K562 (cell line): ENCODE results near the gene LRP10. TPM values are rescaled to one million over a fixed set of nuclear protein-coding genes. Genes with fewer than 3 reads are reported as not detected.

ENCODE experiments used
- ATAC-seq: fragments of 200-7000 bp; cut with Tn5 transposase; 3 replicates; pipeline ENCODE4 v1.9.1; 2020; ENCODE audit warnings: moderate library complexity
- BruUV-seq: library from RNA; stranded (reverse); fragments of 400-500 nt; replicated peaks from 2 replicates; lab custom pipeline; 2021; lab: Mats Ljungman, UMichigan
- CTCF ChIA-PET: fragments of 300-600 bp; formaldehyde crosslinking; extraction: SDS; loops from one replicate; lab custom pipeline; 2021; ENCODE audit warnings: low intra/inter-chr PET ratio; lab: Yijun Ruan, JAX
- POLR2A ChIA-PET: fragments of 300-600, 350-650 bp; sonication (Branson Sonifier 250); formaldehyde crosslinking; extraction: SDS; loops from one replicate; lab custom pipeline; 2021; ENCODE audit warnings: antibody characterized with exemption, inconsistent platforms; lab: Yijun Ruan, JAX
- DNase-seq, 4 experiments: peaks; one replicate each; pipeline versions ENCODE4 v3.0.0 to v3.0.0-alpha.2; 2011 to 2018; ENCODE audit warnings: low spot score in 3 of 4, mixed read lengths in 3 of 4; ENCODE audit errors: extremely low read depth in 1 of 4
- FAIRE-seq: peaks from 2 replicates; lab custom pipeline; 2011; peaks lifted over from hg19 to GRCh38; lab: Jason Lieb, UNC
- H2AFZ ChIP-seq: 2 replicates; pipeline ENCODE4 v1.6.0; 2011; ENCODE audit warnings: low read depth, low read length, control low read depth, inconsistent platforms
- H3K27ac ChIP-seq: fragments of 200-600 bp; 3 replicates; pipeline ENCODE4 v1.8.0; 2011; ENCODE audit warnings: low read depth, mild to moderate bottlenecking, control low read depth, inconsistent platforms, low read length, moderate library complexity, mixed read lengths; ENCODE audit errors: extremely low read depth
- H3K27me3 ChIP-seq, 2 experiments: fragments of 300-600 bp in 1 of 2; 2 replicates in 1 of 2; 3 replicates in 1 of 2; pipeline versions ENCODE4 v1.6.0 to v1.8.0; 2011; ENCODE audit warnings: inconsistent platforms in 2 of 2, low read length in 2 of 2, mild to moderate bottlenecking in 1 of 2, mixed read lengths in 1 of 2, moderate library complexity in 1 of 2; ENCODE audit not compliant: control insufficient read depth in 2 of 2, insufficient read depth in 2 of 2
- H3K36me3 ChIP-seq: fragments of 300-600 bp; 3 replicates; pipeline ENCODE4 v1.8.0; 2011; ENCODE audit warnings: mild to moderate bottlenecking, low read length, inconsistent platforms; ENCODE audit not compliant: control insufficient read depth, insufficient read depth
- H3K4me1 ChIP-seq, 2 experiments: fragments of 200-600 bp in 1 of 2; replicated peaks in 1 of 2; 2 replicates in 1 of 2; 3 replicates in 1 of 2; pipeline versions ENCODE4 v1.5.1 to v1.8.0; 2011; ENCODE audit warnings: inconsistent platforms in 2 of 2, low read length in 2 of 2, mild to moderate bottlenecking in 1 of 2, mixed read lengths in 1 of 2, moderate library complexity in 1 of 2; ENCODE audit not compliant: control insufficient read depth in 2 of 2, insufficient read depth in 2 of 2
- H3K4me2 ChIP-seq: 2 replicates; pipeline ENCODE4 v1.6.1; 2011; ENCODE audit warnings: low read length, control low read depth, inconsistent platforms, mixed read lengths; ENCODE audit not compliant: insufficient read depth
- H3K4me3 ChIP-seq: fragments of 200-600 bp; sonication (generic), shearing (Covaris generic); 2 replicates; pipeline ENCODE4 v1.5.1; 2016; ENCODE audit warnings: control low read depth, inconsistent platforms
- H3K79me2 ChIP-seq: fragments of 200-600 bp; 3 replicates; pipeline ENCODE4 v1.8.0; 2011; ENCODE audit warnings: low read length, inconsistent platforms; ENCODE audit not compliant: control insufficient read depth, insufficient read depth
- H3K9ac ChIP-seq, 2 experiments: 2 replicates each; pipeline versions ENCODE4 v1.6.0 to v1.6.1; 2011; ENCODE audit warnings: low read depth in 2 of 2, low read length in 2 of 2, control low read depth in 1 of 2, inconsistent platforms in 1 of 2, mild to moderate bottlenecking in 1 of 2, mixed read lengths in 1 of 2; ENCODE audit not compliant: insufficient read depth in 1 of 2
- H3K9me1 ChIP-seq: one replicate; pipeline ENCODE4 v1.6.0; 2011; ENCODE audit warnings: inconsistent platforms, mild to moderate bottlenecking, low read length, moderate library complexity; ENCODE audit not compliant: control insufficient read depth, insufficient read depth
- H3K9me3 ChIP-seq: replicated peaks from 2 replicates; pipeline ENCODE4 v1.5.1; 2011; ENCODE audit warnings: low read depth, low read length, inconsistent platforms; ENCODE audit not compliant: control insufficient read depth, insufficient read depth
- H4K20me1 ChIP-seq: replicated peaks from 2 replicates; pipeline ENCODE4 v1.6.1; 2011; ENCODE audit warnings: low read length, inconsistent platforms, mixed read lengths; ENCODE audit not compliant: control insufficient read depth, insufficient read depth
- ARNT ChIP-seq, 2 experiments: fragments of 450-650 bp; IDR thresholded peaks; 2 replicates each; pipeline ENCODE4 v1.6.1; 2016; ENCODE audit warnings: mild to moderate bottlenecking in 1 of 2
- CBFA2T3 ChIP-seq: fragments of 450-650 bp; IDR thresholded peaks from 2 replicates; pipeline ENCODE4 v1.6.1; 2017
- CBX2 ChIP-seq: fragments of 200-600 bp; sonication (generic); IDR thresholded peaks from one replicate; pipeline ENCODE4 v1.6.1; 2012; ENCODE audit warnings: mild to moderate bottlenecking, low read length, inconsistent platforms; ENCODE audit not compliant: insufficient read depth, poor library complexity, severe bottlenecking
- CSDE1 ChIP-seq, 2 experiments: fragments of 450-650 bp; IDR thresholded peaks; 2 replicates each; pipeline ENCODE4 v1.6.1; 2016; ENCODE audit warnings: mild to moderate bottlenecking in 1 of 2
- KAT7 ChIP-seq: sonication (generic); formaldehyde crosslinking; IDR thresholded peaks from 2 replicates; pipeline ENCODE4 v1.8.0; 2022; ENCODE audit warnings: missing genetic modification reagents, mild to moderate bottlenecking, borderline replicate concordance
- MED1 ChIP-seq: sonication (generic); formaldehyde crosslinking; IDR thresholded peaks from 2 replicates; pipeline ENCODE4 v1.8.1; 2023; ENCODE audit warnings: missing genetic modification reagents, borderline replicate concordance
- NFIC ChIP-seq: fragments of 450-650 bp; IDR thresholded peaks from 2 replicates; pipeline ENCODE4 v1.6.1; 2017; ENCODE audit warnings: mild to moderate bottlenecking, inconsistent platforms
- TAF15 ChIP-seq: fragments of 200-400 bp; formaldehyde crosslinking; IDR thresholded peaks from 2 replicates; pipeline ENCODE4 v1.6.1; 2017; ENCODE audit warnings: mild to moderate bottlenecking, low read depth, low read length, moderate library complexity
- TCFL5 ChIP-seq: fragments of 250-450 bp; sonication (Bioruptor Pico); conservative IDR thresholded peaks from 2 replicates; pipeline ENCODE4 v1.6.1; 2021; ENCODE audit warnings: mild to moderate bottlenecking, moderate library complexity, matching md5 sums
- THAP7 ChIP-seq: fragments of 250-450 bp; sonication (Bioruptor Pico); IDR thresholded peaks from 2 replicates; pipeline ENCODE4 v1.5.0; 2021
- TSC22D4 ChIP-seq: fragments of 450-650 bp; IDR thresholded peaks from 2 replicates; pipeline ENCODE4 v1.6.1; 2016; ENCODE audit warnings: missing genetic modification characterization, missing biosample characterization, control low read depth
- U2AF1 ChIP-seq: fragments of 200-400 bp; formaldehyde crosslinking; optimal IDR thresholded peaks from 2 replicates; pipeline ENCODE3; 2017; ENCODE audit warnings: mild to moderate bottlenecking, low read depth, low read length, moderate library complexity
- ZNF224 ChIP-seq: sonication (generic); formaldehyde crosslinking; IDR thresholded peaks from 2 replicates; pipeline ENCODE4 v1.8.0; 2022; ENCODE audit warnings: mild to moderate bottlenecking, missing genetic modification reagents
- ZNF384 ChIP-seq: IDR thresholded peaks from 2 replicates; pipeline ENCODE4 v1.6.1; 2012; ENCODE audit warnings: low read depth, low read length, improper control_type of control experiment
- ZNF445 ChIP-seq: fragments of 250-450 bp; sonication (Bioruptor Pico); IDR thresholded peaks from 2 replicates; pipeline ENCODE4 v1.4.0; 2020; ENCODE audit warnings: low read depth, mild to moderate bottlenecking, moderate library complexity
- ZNF507 ChIP-seq: conservative IDR thresholded peaks from 2 replicates; pipeline ENCODE4 v1.6.1; 2017; ENCODE audit warnings: missing genetic modification characterization, missing compliant biosample characterization
- ZNF583 ChIP-seq: fragments of 250-450 bp; sonication (Bioruptor Pico); IDR thresholded peaks from 2 replicates; pipeline ENCODE4 v1.4.0; 2020
- WGBS: fragments of 100-300 bp; shearing (Covaris generic); methylation state at CpG from one replicate; pipeline ENCODE4 v1.1.6; 2016; ENCODE audit warnings: low coverage, mixed read lengths; ENCODE audit not compliant: insufficient coverage; ENCODE audit errors: missing lambda C conversion rate; 5-methylcytosine and 5-hydroxymethylcytosine counted together
- in situ Hi-C: fragments of 300-500 bp; cut with MboI; formaldehyde crosslinking; loops from 4 replicates; pipeline ENCODE4 v1.15.0; 2018; ENCODE audit warnings: inconsistent platforms, mixed read lengths
- intact Hi-C: fragments of 100-400 bp; cut with micrococcal nuclease; formaldehyde crosslinking; loops from 2 replicates; pipeline ENCODE4 v1.14.2; 2022
- polyA plus RNA-seq, 8 experiments: library from polyadenylated mRNA; depleted of rRNA in 4 of 8; stranded (reverse) in 5 of 8; unstranded in 3 of 8; fragments of >200 nt; fragmentation: Nextera tagmentation in 2 of 8; fragmentation: Illumina TruSeq in 1 of 8; extraction: Ambion mirVana in 2 of 8; extraction: Trizol in 1 of 8; gene quantifications; 2 replicates each; pipeline versions ENCODE4 v1.2.1 to v1.2.3, GENCODE V29; 2011 to 2014; ENCODE audit warnings: inconsistent platforms in 1 of 8, missing spikeins in 1 of 8
- total RNA-seq, 7 experiments: library from RNA; depleted of rRNA in 6 of 7; stranded (reverse); fragments of >200 nt in 6 of 7; fragmentation: Illumina TruSeq in 2 of 7; extraction: Trizol in 2 of 7; gene quantifications; 2 replicates each; pipeline versions ENCODE4 v1.2.1 to v1.2.3, GENCODE V29; 2011 to 2021; ENCODE audit warnings: low replicate concordance in 1 of 7

Gene LRP10
- total and polyA plus RNA-seq, 9 of the 15 experiments (the other 6 are each of a cell fraction or from before 2014, with no cell fraction given) = 1.3 to 45.5 (median 10.9) TPM

- H3K4me2 ChIP-seq = no peak overlapping the region
- H2AFZ ChIP-seq = no peak overlapping the region
- H4K20me1 ChIP-seq = no peaks in the 10 kb centered on the region
- CTCF ChIA-PET = no interaction called here
- no peaks in the 10 kb centered on the region for H3K9me1 ChIP-seq
- no peak for DNase-seq
- intact Hi-C loops = no loop called here
- no peak overlapping the region for H3K9ac ChIP-seq
- no peak overlapping the region for H3K27ac ChIP-seq
- ATAC-seq = no peak
- no peak for TF ChIP-seq CBFA2T3
- TF ChIP-seq CSDE1 (IDR thresholded peaks at IDR 0.05) = no peak
- no peak for TF ChIP-seq MED1
- no peak for TF ChIP-seq TCFL5
- no peak for TF ChIP-seq ZNF224 (CRISPR knock-in tag)
- TF ChIP-seq TAF15 = no peak
- no peak for TF ChIP-seq THAP7 (CRISPR knock-in tag)
- TF ChIP-seq ZNF445 (CRISPR knock-in tag) = no peak
- TF ChIP-seq ZNF507 (tag) = no peak
- TF ChIP-seq ZNF583 (CRISPR knock-in tag) = no peak
- no peak for TF ChIP-seq TSC22D4
- no peak for TF ChIP-seq CBX2
- TF ChIP-seq NFIC = no peak
- no peak for TF ChIP-seq ARNT (IDR thresholded peaks at IDR 0.05)
- TF ChIP-seq ZNF384 = no peak
- no peak for TF ChIP-seq U2AF1
- no peak for TF ChIP-seq KAT7 (CRISPR knock-in tag)
- no peak overlapping the region for H3K4me3 ChIP-seq
- FAIRE-seq = no peak
- no peaks in the 10 kb centered on the region; a peak in 1 of 5 replicates for H3K4me1 ChIP-seq
- BruUV-seq = no TSS peak
- H3K9me3 ChIP-seq = no peaks in the 10 kb centered on the region
- no peaks in the 10 kb centered on the region for H3K27me3 ChIP-seq
- in situ Hi-C loops = no loop called here
- POLR2A ChIA-PET = interaction anchor here (1.4 kb wide), 1 partner anchor 10 kb away, joined by 6 read pairs; no protein-coding TSS in a partner anchor
- H3K36me3 ChIP-seq = peaks cover 90% of the 10 kb centered on the region
- H3K79me2 ChIP-seq = peaks cover 20% of the 10 kb centered on the region
- 97% methylated on average over 3 of the region's 3 CpGs for WGBS
These were observed 35.9 kb downstream of the LRP10 start for GRCh38 chr14:22907429-22907828.
